Measurements from ENCODE around the gene CHMP4B.

Gene CHMP4B

GRCh38 chr20:33810885-33811775, at the start of gene CHMP4B:
CHMP4B (plus strand) TSS chr20:33811348; CDS start chr20:33811469, 121 bp downstream.
- DNase-seq = peak; percentile 98

- DNase-seq = no peak
Observed at GRCh38 chr20:33761698-33762250, 49.4 kb upstream of the CHMP4B start.

GRCh38 chr20:33765099-33765498, 46.0 kb upstream of the CHMP4B start:
- DNase-seq = no peak

GRCh38 chr20:33765592-33765991, 45.6 kb upstream of the CHMP4B start:
- DNase-seq = no peak

- DNase-seq = no peak
Observed at GRCh38 chr20:33766686-33767085, 44.5 kb upstream of the CHMP4B start.

GRCh38 chr20:33767777-33768138, 43.4 kb upstream of the CHMP4B start:
- no peak for DNase-seq

- no peak for DNase-seq
Observed at GRCh38 chr20:33769043-33769442, 42.1 kb upstream of the CHMP4B start.

- no peak for DNase-seq
Observed at GRCh38 chr20:33770005-33770404, 41.1 kb upstream of the CHMP4B start.

- no peak for DNase-seq
Observed at GRCh38 chr20:33771938-33772337, 39.2 kb upstream of the CHMP4B start.

GRCh38 chr20:33772439-33772838, 38.7 kb upstream of the CHMP4B start:
- DNase-seq = no peak

GRCh38 chr20:33773412-33774089, 37.6 kb upstream of the CHMP4B start:
- no peak for DNase-seq

GRCh38 chr20:33777816-33778215, 33.3 kb upstream of the CHMP4B start:
- DNase-seq = no peak

GRCh38 chr20:33781133-33781532, 30.0 kb upstream of the CHMP4B start:
- DNase-seq = no peak

- no peak for DNase-seq
Observed at GRCh38 chr20:33781945-33782344, 29.2 kb upstream of the CHMP4B start.

GRCh38 chr20:33783256-33783655, 27.9 kb upstream of the CHMP4B start:
- no peak for DNase-seq

- DNase-seq = no peak
Observed at GRCh38 chr20:33783818-33784217, 27.3 kb upstream of the CHMP4B start.

- no peak for DNase-seq
Observed at GRCh38 chr20:33784225-33784624, 26.9 kb upstream of the CHMP4B start.

GRCh38 chr20:33785503-33785902, 25.6 kb upstream of the CHMP4B start:
- DNase-seq = no peak

GRCh38 chr20:33787253-33787891, 23.8 kb upstream of the CHMP4B start:
- no peak for DNase-seq

- no peak for DNase-seq
Observed at GRCh38 chr20:33788351-33789049, 22.6 kb upstream of the CHMP4B start.

- DNase-seq = peak; percentile 93
Observed at GRCh38 chr20:33789109-33789857, 21.9 kb upstream of the CHMP4B start.

- DNase-seq = no peak
Observed at GRCh38 chr20:33789858-33790182, 21.3 kb upstream of the CHMP4B start.
